IMR-90 (cell line): Measurements from ENCODE around the gene GRIK1. TPM values are rescaled to one million over a fixed set of nuclear protein-coding genes. Genes with fewer than 3 reads are reported as not detected.

Source experiments
- ATAC-seq: fragments of 200-7000 bp; cut with Tn5 transposase; 2 replicates; pipeline ENCODE4 v1.9.1; 2020; ENCODE audit warnings: low read depth, mild to moderate bottlenecking, moderate library complexity
- BruUV-seq: library from RNA; stranded (reverse); fragments of 400-500 nt; replicated peaks from 2 replicates; lab custom pipeline; 2021; lab: Mats Ljungman, UMichigan
- CTCF ChIA-PET: fragments of 300-600 bp; formaldehyde crosslinking; extraction: SDS; loops from one replicate; lab custom pipeline; 2021; ENCODE audit warnings: antibody characterized with exemption; lab: Yijun Ruan, JAX
- POLR2A ChIA-PET: fragments of 300-600 bp; sonication (Branson Sonifier 250); formaldehyde crosslinking; loops from one replicate; lab custom pipeline; 2022; ENCODE audit warnings: antibody characterized with exemption; ENCODE audit not compliant: unreplicated experiment; lab: Charles Lee
- DNase-seq: peaks from one replicate; pipeline ENCODE4 v3.0.0; 2013
- H2AFZ ChIP-seq: replicated peaks from 2 replicates; pipeline ENCODE3; 2013; ENCODE audit warnings: low read length, mild to moderate bottlenecking; ENCODE audit not compliant: poor library complexity
- H2AK5ac ChIP-seq: 2 replicates; pipeline ENCODE4 v1.6.1; 2013; ENCODE audit warnings: low read depth, low read length, inconsistent platforms
- H2AK9ac ChIP-seq: replicated peaks from 2 replicates; pipeline ENCODE3; 2013; ENCODE audit warnings: mild to moderate bottlenecking, low read depth, low read length, moderate library complexity; ENCODE audit not compliant: poor library complexity
- H2BK120ac ChIP-seq: 2 replicates; pipeline ENCODE4 v1.6.1; 2013; ENCODE audit warnings: low read depth, low read length, inconsistent platforms
- H2BK15ac ChIP-seq: 3 replicates; pipeline ENCODE4 v1.6.1; 2013; ENCODE audit warnings: low read depth, low read length, inconsistent platforms
- H2BK20ac ChIP-seq: 2 replicates; pipeline ENCODE4 v1.6.1; 2013; ENCODE audit warnings: low read depth, mild to moderate bottlenecking, inconsistent platforms, low read length, moderate library complexity
- H2BK5ac ChIP-seq: 2 replicates; pipeline ENCODE4 v1.6.1; 2013; ENCODE audit warnings: mild to moderate bottlenecking, low read depth, low read length, inconsistent platforms; ENCODE audit not compliant: poor library complexity, severe bottlenecking
- H3K14ac ChIP-seq: replicated peaks from 2 replicates; pipeline ENCODE4 v1.6.1; 2013; ENCODE audit warnings: low read depth, low read length, inconsistent platforms
- H3K18ac ChIP-seq: 2 replicates; pipeline ENCODE4 v1.6.1; 2013; ENCODE audit warnings: low read depth, low read length, control low read depth
- H3K23ac ChIP-seq: 2 replicates; pipeline ENCODE4 v1.6.1; 2013; ENCODE audit warnings: low read depth, low read length, inconsistent platforms
- H3K27ac ChIP-seq: 2 replicates; pipeline ENCODE4 v1.5.1; 2013; ENCODE audit warnings: mild to moderate bottlenecking, control low read depth, low read length; ENCODE audit not compliant: insufficient read depth
- H3K27me3 ChIP-seq: 2 replicates; pipeline ENCODE4 v1.6.1; 2013; ENCODE audit warnings: low read length; ENCODE audit not compliant: control insufficient read depth, insufficient read depth
- H3K36me3 ChIP-seq: 2 replicates; pipeline ENCODE4 v1.6.1; 2013; ENCODE audit warnings: low read length, mixed read lengths; ENCODE audit not compliant: control insufficient read depth, insufficient read depth
- H3K4ac ChIP-seq: 2 replicates; pipeline ENCODE4 v1.6.1; 2013; ENCODE audit warnings: low read depth, low read length, inconsistent platforms
- H3K4me1 ChIP-seq: 2 replicates; pipeline ENCODE4 v1.6.1; 2013; ENCODE audit warnings: low read length, mixed read lengths; ENCODE audit not compliant: control insufficient read depth, insufficient read depth
- H3K4me2 ChIP-seq: 2 replicates; pipeline ENCODE4 v1.6.1; 2013; ENCODE audit warnings: low read depth, mild to moderate bottlenecking, control low read depth, low read length, moderate library complexity
- H3K4me3 ChIP-seq: 2 replicates; pipeline ENCODE4 v1.5.1; 2013; ENCODE audit warnings: low read depth, mild to moderate bottlenecking, control low read depth, low read length, moderate library complexity; ENCODE audit not compliant: insufficient read depth
- H3K56ac ChIP-seq: 2 replicates; pipeline ENCODE4 v1.6.1; 2013; ENCODE audit warnings: low read length, inconsistent platforms; ENCODE audit not compliant: insufficient read depth; ENCODE audit errors: extremely low read depth
- H3K79me1 ChIP-seq, 2 experiments: 2 replicates each; pipeline ENCODE4 v1.6.1; 2013; ENCODE audit warnings: low read length in 2 of 2, inconsistent platforms in 1 of 2, low read depth in 1 of 2
- H3K9ac ChIP-seq: 2 replicates; pipeline ENCODE4 v1.6.1; 2013; ENCODE audit warnings: low read depth, low read length, control low read depth
- H3K9me1 ChIP-seq: 2 replicates; pipeline ENCODE4 v1.6.1; 2013; ENCODE audit warnings: low read length, inconsistent platforms; ENCODE audit not compliant: insufficient read depth
- H3K9me3 ChIP-seq: 2 replicates; pipeline ENCODE4 v1.6.1; 2013; ENCODE audit warnings: low read length; ENCODE audit not compliant: control insufficient read depth, insufficient read depth
- H4K20me1 ChIP-seq: 2 replicates; pipeline ENCODE4 v1.6.1; 2013; ENCODE audit warnings: low read length, inconsistent platforms; ENCODE audit not compliant: insufficient read depth
- H4K5ac ChIP-seq: 2 replicates; pipeline ENCODE4 v1.6.1; 2013; ENCODE audit warnings: mild to moderate bottlenecking, low read depth, low read length, control low read depth
- H4K8ac ChIP-seq, 2 experiments: 2 replicates each; pipeline ENCODE4 v1.6.1; 2013; ENCODE audit warnings: low read depth in 2 of 2, low read length in 2 of 2, control low read depth in 1 of 2, inconsistent platforms in 1 of 2
- H4K91ac ChIP-seq: 2 replicates; pipeline ENCODE4 v1.6.1; 2013; ENCODE audit warnings: low read depth, low read length, inconsistent platforms; ENCODE audit not compliant: insufficient read depth
- CEBPB ChIP-seq: IDR thresholded peaks from 2 replicates; pipeline ENCODE4 v1.6.1; 2012; ENCODE audit warnings: low read depth, low read length, improper control_type of control experiment
- WGBS, 2 experiments: methylation state at CpG; one replicate each; pipeline versions ENCODE4 v1.1.5 to v1.1.7; 2013; ENCODE audit warnings: missing lambda C conversion rate in 2 of 2; ENCODE audit not compliant: insufficient read length in 1 of 2; ENCODE audit errors: extremely low coverage in 2 of 2; 5-methylcytosine and 5-hydroxymethylcytosine counted together
- dilution Hi-C: fragments of 300-500 bp; cut with HindIII; formaldehyde crosslinking; loops from one replicate; pipeline ENCODE4 v1.14.3; 2018; ENCODE audit warnings: low sequenced_read_pairs; ENCODE audit not compliant: unreplicated experiment
- in situ Hi-C: fragments of 300-500 bp; cut with MboI; formaldehyde crosslinking; loops from 3 replicates; pipeline ENCODE4 v1.14.3; 2019; ENCODE audit warnings: low sequenced_read_pairs, inconsistent platforms, mixed read lengths
- intact Hi-C: fragments of 100-400 bp; cut with micrococcal nuclease; formaldehyde crosslinking; loops from 2 replicates; pipeline ENCODE4 v1.10.0; 2022
- polyA plus RNA-seq, 3 experiments: library from polyadenylated mRNA; depleted of rRNA; stranded (reverse); fragments of >200 nt; gene quantifications; 2 replicates each; pipeline ENCODE4 v1.2.3, GENCODE V29; 2012; ENCODE audit warnings: low replicate concordance in 1 of 3
- total RNA-seq: library from RNA; depleted of rRNA; stranded (reverse); fragments of >200 nt; gene quantifications from 2 replicates; pipeline ENCODE4 v1.2.3, GENCODE V29; 2012

GRIK1 gene
- total and polyA plus RNA-seq, 2 of the 4 experiments (the other 2 are of a cell fraction): not detected

- Histone ChIP-seq H3K4ac (no peak overlapping the region), H3K9ac (no peak overlapping the region), H3K4me2 (no peak overlapping the region), H4K20me1 (no peaks in the 10 kb centered on the region), H3K9me1 (no peaks in the 10 kb centered on the region), H4K5ac (no peak overlapping the region), H3K18ac (no peak overlapping the region), H3K4me1 (no peaks in the 10 kb centered on the region), H3K79me1 (no peaks in the 10 kb centered on the region), H4K8ac (no peak overlapping the region), H2BK20ac (no peak overlapping the region), H4K91ac (no peak overlapping the region), H2AK9ac (no peak overlapping the region), H2BK15ac (no peak overlapping the region), H3K14ac (no peak overlapping the region), H3K27me3 (no peaks in the 10 kb centered on the region), H2AK5ac (no peak overlapping the region), H2AFZ (no peak overlapping the region), H2BK5ac (no peak overlapping the region), H3K36me3 (no peaks in the 10 kb centered on the region), H3K23ac (no peak overlapping the region), H3K9me3 (no peaks in the 10 kb centered on the region), H3K27ac (no peak overlapping the region), H2BK120ac (no peak overlapping the region), H3K56ac (no peak overlapping the region), H3K4me3 (no peak overlapping the region)
- no CpG with 5 or more reads among the region's 2 CpGs for WGBS, 2 experiments
- POLR2A ChIA-PET: no interaction called here
- CTCF ChIA-PET: no interaction called here
- no peak for TF ChIP-seq CEBPB
- dilution Hi-C loops (no loop called here), intact Hi-C loops (no loop called here), in situ Hi-C loops (no loop called here)
- ATAC-seq: no peak
- no peak for DNase-seq
- BruUV-seq: no TSS peak
Measured at GRCh38 chr21:29669416-29669815, 270.4 kb downstream of the GRIK1 start.
